ENCODE data around the gene GLIS1.

GLIS1 gene

DNA sequence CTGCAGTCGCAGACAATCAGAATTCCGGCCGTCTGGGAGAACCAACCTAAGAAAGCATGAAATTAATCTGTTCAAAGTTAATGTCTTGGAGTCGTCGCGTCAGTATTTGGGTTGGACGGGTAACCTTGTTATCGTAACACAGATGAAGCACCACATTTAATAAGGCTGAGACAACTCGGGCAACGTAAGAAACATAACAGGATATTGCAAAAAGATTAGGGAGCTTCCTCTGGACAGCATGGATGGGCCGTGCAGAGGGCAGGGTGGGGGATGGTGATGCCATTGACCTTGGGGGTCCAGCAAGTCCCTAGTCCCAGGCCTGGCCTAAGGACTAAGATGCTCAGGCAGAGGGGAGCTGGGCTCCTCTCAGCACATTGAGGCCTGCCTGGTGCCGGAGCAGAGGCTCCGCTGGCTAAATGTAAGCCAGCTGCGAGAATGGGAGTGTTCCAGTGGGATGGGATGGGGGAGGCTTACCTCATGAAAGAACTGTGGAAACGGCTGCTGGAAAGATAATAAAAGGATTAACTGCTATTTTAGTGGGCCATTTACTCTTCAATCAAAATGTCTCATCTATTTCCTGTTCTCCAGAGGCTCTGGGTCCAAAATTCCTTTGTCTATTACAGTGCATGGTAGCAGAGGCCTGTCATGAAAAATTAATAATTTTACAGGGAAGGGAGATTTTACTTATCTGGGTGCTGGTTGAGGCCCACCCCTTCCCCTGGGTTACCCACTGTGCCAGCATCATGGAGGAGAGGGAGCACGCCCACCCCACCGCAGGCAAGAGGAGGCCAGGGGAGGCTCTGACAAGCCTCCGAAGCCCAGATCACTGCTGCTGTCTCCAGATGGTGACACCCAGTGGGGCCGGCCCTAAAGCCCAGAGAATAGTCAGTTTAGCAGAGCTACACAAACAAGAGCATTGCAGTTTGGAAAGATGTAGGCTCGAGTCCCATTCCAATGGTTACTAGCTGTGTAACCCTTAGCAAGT lies 148.1 kb downstream of the GLIS1 start:
- DNase-seq, result peak; percentile 88

DNA sequence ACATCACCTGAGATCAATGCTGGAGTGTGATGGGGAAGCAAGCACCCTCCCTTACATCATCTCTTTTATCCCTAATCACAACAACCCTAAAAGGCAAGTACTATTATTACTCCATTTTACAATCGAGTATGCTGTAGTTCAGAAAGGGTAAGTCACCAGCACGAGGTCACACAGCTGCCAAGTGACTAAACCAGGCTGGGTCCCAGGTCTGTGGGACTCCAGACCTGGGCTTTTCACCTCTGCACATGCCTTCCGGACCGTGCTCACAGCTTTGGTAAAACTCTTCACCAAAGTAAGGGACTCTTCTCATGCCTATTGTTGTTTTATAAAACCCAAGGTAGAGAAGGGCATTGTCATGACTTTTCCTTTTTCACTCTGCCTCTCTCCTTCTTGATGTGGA lies 148.9 kb downstream of the GLIS1 start:
- DNase-seq, result no peak

GRCh38 chr1:53589043-53589887 lies 149.7 kb downstream of the GLIS1 start:
- DNase-seq, result no peak

GRCh38 chr1:53588053-53588779 lies 150.7 kb downstream of the GLIS1 start:
- no peak for DNase-seq

DNA sequence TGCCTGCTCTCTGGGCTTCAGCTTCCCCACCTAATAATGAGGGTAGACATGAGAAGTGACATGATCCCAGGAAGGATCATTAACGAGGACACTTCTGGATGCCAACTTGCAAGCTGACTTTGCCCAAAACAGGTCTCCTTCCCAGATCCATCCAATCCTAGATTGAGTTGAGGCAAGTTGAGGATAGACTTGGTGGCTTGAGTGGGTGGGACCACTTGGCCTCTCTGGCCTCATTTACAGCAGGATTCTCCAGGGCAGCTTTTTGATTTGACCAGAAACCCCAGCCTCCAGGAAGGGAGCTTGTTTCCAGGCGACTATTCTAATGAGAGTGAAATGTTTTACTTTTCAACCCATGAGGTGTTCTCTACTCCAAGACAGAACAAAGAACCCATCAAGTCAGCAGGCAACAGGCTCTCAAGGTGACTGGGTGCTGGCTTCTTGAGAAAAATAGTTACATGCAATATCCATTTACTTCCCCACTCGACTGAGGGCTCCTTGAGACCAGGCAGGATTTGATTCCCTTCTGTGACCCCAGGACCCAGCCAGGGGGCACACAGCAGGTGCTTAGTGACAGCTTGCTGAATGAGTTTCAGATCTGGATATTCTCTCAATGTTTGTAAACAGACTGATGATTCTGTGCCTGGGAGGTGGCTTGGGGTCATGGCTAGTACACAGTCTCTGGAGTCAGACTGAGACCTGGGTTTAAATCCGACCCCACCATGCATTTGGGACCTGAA lies 151.5 kb downstream of the GLIS1 start:
- DNase-seq, result no peak

- DNase-seq, result no peak
These were observed 152.2 kb downstream of the GLIS1 start for GRCh38 chr1:53586765-53587164.

DNA sequence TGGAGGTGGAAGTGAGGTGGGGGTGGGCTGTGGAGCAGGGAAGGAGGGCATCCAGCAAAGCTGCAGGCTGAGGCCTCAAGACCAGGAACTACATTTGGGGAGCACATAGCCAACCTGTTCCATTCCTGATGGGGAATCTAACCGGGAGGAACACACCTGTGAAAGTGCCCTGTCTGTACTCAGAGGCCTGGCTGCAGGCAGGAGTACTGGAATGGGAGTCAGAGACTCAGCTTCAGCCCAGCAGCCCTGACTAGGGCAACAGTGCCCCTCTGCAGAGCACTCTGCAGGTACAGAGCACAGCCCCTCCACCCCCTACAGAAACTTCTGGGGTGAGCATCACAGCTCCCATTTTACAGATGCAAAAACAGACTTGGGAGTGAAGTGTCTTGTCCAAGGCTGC lies 153.4 kb downstream of the GLIS1 start:
- no peak for DNase-seq

GRCh38 chr1:53585129-53585528 lies 153.8 kb downstream of the GLIS1 start:
- peak; percentile 57 for DNase-seq

DNA sequence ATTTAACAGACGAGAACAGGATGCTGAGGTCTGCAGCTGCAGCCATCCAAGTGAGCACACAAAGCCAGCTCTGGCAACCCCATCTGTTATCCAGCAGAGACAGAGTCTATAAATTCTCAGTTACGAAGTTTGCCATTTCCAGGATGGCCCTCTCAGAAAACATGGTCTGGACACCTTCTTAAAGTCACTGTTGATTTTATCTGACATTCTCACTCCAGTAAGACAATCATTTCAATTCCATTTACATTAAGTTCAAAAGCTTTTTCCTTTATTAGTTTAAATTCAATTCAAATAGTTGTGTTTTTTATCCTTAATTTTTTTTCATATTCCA lies 154.2 kb downstream of the GLIS1 start:
- no peak for DNase-seq

GRCh38 chr1:53583868-53584776 lies 154.8 kb downstream of the GLIS1 start:
- DNase-seq, result no peak

DNA sequence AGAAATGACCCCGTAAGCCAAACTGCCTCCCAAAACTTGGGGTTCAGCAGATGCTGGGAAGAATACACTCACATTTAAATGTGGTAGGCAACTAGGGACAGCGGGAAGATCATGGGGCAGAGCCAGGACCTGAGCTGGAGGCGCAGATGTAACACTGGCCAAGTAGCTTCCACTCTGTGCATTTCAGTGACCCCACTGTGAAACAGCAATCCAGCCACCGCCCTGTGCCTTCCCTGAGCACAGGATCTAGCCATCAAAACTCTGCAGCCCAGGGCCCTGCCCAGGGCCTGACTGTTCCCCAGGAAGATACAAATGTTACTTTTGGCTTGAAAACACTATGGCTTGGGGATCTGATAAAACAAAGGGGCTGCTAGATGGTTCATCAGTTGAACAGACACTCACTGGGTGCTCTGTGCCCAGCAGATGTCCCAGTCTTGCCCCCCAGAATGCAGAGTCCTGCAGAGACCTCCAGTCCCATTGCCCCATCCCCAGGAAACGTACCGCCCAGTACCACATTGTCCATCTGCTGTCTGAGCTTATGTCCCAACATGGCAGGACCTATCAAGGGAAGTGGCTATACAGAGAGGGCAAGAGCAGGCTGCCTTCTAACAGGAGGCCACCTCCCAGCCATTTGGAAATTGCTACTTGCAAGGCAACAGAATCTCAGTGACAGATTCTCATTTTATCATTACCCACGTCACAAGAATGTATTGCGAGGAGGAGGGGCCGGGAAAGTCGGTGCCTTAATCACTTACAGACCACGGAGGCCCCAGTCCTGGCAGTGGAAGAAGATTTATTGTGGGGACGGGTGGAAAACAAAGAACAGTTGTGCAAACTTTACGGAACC lies 155.7 kb downstream of the GLIS1 start:
- DNase-seq, result peak; percentile 80

- no peak for DNase-seq
These were observed 156.5 kb downstream of the GLIS1 start for GRCh38 chr1:53582211-53583020.

- no peak for DNase-seq
These were observed 157.5 kb downstream of the GLIS1 start for GRCh38 chr1:53581476-53581875.

- DNase-seq, result no peak
These were observed 158.1 kb downstream of the GLIS1 start for GRCh38 chr1:53580739-53581475.

GRCh38 chr1:53580009-53580400 lies 159.0 kb downstream of the GLIS1 start:
- DNase-seq, result no peak

- no peak for DNase-seq
These were observed 159.5 kb downstream of the GLIS1 start for GRCh38 chr1:53579221-53580008.

- DNase-seq, result peak; percentile 62
These were observed 160.6 kb downstream of the GLIS1 start for GRCh38 chr1:53578358-53578757.

GRCh38 chr1:53577761-53578100 lies 161.2 kb downstream of the GLIS1 start:
- DNase-seq, result no peak

All from fibroblast of skin of back (primary cell).